K562 treated with DMSO at 1 percent for 24 hours (cell line): ENCODE measurements around the gene CD58. TPM values are rescaled to one million over a fixed set of nuclear protein-coding genes. Genes with fewer than 3 reads are reported as not detected.

Experiments used
- total RNA-seq: library from RNA; unstranded; fragments of 300-600 nt; gene quantifications from 2 replicates; pipeline ENCODE4 v1.2.3, GENCODE V29; 2022; ENCODE audit warnings: low read depth; ENCODE audit not compliant: insufficient read depth

CD58 gene
- 16.8 and 20.8 TPM in 2 replicates for total RNA-seq

GRCh38 chr1:116570358-116571214 is at the start of gene CD58:
Gene CD58, minus strand, starts transcription at chr1:116571026. Its CDS starts 54 bp downstream, at chr1:116570972.

Other genes starting within 250 kb of the CD58 start
- gene ATP1A1, start 197.8 kb downstream of the CD58 start, total RNA-seq, result 211 and 214 TPM in 2 replicates
- gene IGSF3, start 96.7 kb upstream of the CD58 start, total RNA-seq, result 14.8 and 15.5 TPM in 2 replicates
- gene CD2, start 183.4 kb upstream of the CD58 start, total RNA-seq, result not detected in 2 replicates